ENCODE results near the gene SYK.
A peak's percentile ranks its signal among the peaks of the same experiment; 100 is the strongest.

The SYK gene

DNA sequence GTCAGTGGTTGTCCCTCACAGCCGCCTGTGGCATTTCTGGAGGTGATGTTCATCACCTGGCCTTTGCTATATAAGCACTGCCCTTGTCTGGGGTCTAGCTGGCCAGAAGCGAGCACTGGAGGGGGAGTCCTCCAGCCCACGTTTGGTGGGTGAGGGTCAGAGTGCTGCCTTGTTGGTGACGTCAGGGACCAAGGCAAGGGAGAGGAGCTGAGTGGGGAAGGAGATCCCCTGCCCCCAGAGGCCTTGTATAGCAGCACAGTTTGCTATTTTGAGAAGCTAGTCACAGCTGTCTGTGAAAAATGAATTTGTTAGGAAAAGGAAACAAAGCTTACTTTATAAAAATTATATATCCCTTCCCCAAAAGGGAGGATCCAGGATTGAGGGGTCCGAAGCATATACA is 49.8 kb downstream of the SYK start:
- no peak for DNase-seq (ENCODE audit: low spot score)

DNA sequence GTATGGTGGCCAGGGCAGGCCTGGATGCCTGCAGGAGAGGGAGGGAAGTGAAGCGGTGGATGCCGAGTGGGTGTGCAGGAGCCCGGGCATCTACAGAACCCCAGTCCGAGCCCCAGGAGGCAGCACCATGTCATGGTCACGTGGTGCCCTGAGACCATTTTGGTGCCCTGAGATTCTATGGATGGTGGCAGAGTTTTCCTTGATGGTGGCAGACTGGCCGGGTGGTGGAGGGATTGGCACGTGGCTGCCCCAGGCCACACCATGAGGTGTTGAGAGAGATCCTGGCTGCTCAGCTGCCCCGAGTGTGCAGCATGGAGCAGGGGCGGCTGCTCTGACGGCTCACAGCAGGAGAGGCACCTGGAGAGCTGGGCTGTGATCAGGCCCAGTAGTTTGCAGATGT is 52.3 kb downstream of the SYK start:
- DNase-seq (ENCODE audit: low spot score) = no peak

DNA sequence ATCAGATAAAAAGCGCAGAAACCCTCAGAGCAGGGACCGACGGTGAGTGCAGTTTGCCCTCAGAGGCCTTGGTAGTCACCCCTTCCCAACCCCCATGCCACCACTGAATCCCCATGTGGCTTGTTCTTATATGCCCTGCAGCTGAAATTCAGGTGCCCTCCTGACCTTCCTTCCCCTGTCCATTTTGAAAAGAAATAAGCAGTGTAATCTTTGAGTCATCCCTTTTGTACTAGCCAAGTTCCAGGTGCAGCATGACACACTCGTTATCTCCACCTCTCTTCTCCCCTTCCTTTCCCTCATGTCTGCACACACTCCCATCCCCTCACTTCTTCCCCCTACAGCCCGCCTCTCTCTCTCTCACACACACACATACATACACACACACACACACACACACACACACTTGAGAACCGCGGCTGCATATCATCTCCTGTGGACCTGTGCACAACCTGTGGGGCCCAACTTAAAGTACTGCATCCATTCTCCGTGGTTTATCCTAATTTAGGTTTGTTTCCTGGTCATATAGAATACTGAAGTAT is 53.1 kb downstream of the SYK start:
- no peak for DNase-seq (ENCODE audit: low spot score)

DNA sequence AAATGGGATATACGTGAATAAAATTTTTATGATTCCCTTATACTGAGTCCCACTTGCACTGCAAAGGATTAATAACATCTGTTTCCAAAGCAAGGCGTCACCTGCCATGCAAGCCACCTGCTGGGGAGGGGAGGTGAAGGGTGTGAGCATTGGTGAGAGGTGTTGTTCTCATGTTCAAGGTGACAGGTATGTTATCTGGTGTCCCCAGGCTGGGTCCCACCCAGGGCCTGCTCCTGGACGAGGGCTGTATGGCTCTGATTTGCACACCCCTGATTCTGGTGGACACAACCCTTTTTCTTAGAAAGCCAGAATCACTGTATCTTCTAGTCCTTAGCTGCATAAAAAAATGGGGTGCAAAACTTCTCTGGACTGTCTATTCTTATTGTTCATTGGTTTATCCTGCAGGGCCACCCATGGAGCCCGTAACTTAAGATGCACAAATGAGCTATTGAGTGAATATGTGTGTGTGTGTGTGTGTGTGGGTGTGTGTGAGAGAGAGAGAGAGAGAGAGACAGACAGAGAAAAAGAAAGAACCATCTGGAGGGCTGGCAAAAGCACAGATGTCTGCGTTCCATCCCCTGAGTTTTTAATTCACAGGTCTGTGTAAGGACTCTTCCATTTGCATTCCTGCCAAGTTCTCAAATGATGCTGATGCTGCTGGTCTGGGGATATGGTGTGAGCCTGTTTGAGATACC is 53.7 kb downstream of the SYK start:
- no peak for DNase-seq (ENCODE audit: low spot score)

DNA sequence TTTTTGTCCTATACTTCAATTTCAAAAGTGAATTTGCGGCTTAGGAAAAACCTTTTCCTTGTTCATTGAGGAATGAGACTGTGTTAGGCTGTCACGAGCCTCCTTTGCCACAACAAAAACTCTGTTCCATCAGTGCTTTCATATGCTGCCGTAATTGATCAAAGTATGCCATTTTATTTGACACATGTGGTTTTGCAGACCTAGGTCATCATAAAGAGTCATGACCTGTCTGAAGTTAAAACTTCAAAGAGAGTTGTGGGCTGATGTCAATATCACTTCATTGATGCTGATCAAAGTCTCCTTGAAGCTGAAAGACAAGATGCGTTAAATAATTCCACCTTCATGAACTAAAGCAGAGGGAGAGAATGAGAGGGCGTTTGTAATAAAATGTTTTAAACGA is 55.5 kb downstream of the SYK start:
- DNase-seq (ENCODE audit: low spot score) = no peak

DNA sequence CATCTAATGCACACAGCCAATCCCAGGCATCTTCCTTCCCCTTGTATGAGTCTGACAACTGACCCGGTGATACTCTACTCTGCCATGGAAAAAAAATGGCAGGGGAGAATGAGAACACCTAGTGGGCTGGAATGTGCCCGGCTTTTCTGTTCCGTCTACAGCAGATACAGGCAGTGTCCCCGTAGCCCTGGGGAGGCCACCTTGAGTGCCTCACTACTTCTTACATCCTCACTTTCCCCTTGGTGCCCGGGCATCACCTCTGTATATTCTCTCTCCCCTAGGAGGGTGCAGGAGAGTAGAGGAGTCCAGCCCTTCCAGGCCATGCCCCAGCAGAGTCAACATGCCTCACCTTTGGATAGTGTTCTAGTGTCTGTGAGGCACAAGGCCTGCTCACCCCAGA is 56.2 kb downstream of the SYK start:
- DNase-seq (ENCODE audit: low spot score) = no peak

DNA sequence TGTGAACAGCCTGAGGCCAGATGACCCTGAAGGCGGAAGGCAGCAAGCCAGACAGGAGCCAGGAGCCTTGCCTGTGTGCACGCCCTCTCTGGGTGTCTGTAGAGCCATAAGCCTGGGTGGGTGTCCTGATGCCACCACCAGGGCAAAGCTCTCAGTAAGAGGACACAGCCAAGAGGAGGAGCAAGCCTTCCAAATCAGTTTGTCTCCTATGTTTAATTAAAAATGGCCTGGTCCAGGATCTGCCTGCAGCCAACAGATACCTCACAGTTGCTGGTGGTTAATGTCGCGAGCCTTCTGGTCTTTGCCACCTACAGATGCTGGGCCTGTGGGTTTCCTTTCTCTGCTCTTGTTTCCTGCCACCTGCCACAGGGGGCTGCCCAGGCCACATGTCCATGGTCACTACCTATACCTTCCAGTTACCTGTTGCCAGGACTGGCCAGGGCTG is 56.9 kb downstream of the SYK start:
- no peak for DNase-seq (ENCODE audit: low spot score)

DNA sequence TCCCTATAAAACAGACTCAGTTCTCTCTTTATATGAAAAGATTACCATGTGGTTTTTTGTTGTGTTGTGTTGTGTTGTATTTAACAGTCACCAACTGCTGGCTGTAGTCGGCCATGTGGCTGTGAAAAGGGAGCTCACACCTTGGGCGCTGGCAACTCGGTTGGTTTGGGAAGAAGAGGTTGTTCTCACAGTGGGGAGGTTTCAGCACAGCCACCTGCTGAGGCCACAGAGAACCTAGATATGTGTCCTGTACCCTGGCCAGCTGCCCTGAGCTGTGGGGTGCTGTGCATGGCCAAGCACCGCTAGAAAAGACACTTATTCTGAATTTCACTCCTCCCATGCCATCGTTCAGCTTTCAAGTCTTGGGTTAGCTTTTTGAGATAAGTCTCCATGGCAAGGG is 58.8 kb downstream of the SYK start:
- no peak for DNase-seq (ENCODE audit: low spot score)

DNA sequence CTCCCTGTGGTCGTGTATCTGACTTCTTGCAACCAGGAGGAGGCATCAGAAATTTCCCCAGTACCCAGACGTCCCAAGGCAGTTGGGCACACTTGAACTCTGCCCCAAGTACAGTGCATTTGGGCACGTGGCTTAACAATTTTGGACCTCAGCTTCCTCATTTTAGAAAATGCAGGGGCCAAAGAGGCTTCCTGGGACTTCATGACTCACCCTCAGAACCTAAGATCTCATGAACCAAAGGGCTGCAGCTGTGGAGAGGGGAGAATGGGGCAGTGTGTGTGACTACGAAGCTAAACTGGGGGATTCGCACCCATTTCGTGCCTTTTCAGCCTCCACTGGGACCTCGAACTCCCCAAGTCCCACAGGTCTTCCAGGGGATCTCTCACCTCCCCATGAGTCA is 59.2 kb downstream of the SYK start:
- no peak for DNase-seq (ENCODE audit: low spot score)

DNA sequence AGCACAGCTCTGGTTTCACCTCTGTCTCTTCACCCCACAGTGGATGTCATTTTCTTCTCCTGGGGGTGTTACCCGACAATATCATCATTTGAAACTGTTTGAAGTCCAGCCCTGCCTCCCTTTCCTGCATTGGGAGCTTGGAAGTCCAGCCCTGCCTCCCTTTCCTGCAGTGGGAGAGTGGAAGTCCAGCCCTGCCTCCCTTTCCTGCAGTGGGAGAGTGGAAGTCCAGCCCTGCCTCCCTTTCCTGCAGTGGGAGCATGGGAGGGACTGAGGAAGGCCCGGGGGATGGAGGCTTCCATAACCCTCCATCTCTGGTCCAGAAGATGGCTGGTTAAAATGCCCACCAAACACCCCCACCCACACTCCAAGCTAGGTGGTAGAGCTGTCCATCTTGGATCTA is 59.8 kb downstream of the SYK start:
- no peak for DNase-seq (ENCODE audit: low spot score)

DNA sequence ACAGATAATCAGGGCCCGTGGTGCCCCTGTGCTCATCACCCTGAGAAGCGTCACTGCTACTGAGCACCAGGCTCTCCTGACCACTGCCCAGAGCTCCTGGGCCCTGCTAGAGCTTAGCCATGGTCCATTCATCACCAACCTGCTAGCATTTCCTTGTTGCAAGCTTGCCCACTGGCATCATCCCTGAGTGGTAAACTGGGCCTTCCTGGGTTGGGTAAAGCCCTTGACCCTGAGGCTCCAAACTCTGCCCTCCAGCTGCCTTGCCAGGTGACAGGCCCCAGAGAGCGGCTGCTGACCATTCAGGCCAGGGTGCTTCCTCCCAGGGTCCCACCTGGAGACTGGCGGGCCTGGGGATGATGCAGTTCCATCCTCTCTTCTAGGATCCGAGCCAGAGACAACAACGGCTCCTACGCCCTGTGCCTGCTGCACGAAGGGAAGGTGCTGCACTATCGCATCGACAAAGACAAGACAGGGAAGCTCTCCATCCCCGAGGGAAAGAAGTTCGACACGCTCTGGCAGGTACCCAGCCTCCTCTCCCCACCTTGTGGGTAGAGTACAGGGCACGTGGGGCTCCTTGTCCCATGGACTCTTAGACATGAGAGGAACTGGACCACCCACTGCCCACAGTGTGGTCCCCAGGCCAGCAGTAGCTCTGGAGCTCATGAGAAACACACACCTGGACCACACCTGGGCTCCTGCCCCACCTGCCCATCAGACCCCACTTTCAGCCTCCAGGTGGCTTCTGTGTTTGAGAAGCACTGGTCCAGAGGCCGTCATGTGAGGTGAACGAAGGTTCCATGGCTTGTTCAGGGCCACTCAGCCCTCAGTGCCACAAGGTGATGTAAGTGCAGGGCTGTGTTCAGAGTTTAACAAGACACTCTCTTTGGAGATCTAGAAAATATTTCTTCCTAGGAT is 60.5 kb downstream of the SYK start:
- no peak for DNase-seq (ENCODE audit: low spot score)

DNA sequence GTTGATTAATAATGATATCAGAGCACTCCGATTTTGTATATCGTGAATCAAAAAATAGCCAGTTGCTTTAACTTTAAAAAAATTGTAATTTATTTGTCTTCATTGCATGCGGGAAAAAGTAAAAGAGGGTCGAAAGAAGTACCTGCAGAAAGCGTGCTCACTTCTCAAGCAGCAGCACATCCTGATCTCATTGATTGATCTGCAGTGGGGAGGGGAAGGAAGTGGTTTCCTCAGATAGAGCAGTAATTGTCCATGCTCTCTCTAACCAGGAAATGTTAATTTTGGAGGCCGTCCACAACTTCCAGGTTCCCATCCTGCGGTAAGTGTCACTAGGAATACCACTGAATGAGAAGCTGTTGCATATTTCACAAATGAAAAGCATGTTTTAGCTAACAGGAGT is 63.2 kb downstream of the SYK start:
- no peak for DNase-seq (ENCODE audit: low spot score)

DNA sequence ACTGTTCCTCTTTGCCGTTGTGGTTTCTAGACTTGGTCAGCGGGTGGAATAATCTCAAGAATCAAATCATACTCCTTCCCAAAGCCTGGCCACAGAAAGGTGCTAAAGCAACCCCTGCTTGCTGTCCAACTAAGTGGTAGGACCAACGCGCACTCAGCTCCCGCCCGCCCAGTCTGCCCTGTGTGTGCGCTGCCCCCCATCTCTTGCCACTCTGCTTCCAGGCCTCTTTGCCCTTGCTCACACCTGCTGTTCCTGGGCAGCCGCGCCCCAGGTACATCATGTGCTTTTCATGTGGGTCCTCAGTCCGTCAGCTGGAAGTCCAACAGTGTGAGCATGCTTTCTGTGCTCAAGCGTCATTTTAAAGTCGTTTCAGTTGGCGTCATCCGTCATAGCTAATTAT is 65.5 kb downstream of the SYK start:
- DNase-seq (ENCODE audit: low spot score) = no peak

DNA sequence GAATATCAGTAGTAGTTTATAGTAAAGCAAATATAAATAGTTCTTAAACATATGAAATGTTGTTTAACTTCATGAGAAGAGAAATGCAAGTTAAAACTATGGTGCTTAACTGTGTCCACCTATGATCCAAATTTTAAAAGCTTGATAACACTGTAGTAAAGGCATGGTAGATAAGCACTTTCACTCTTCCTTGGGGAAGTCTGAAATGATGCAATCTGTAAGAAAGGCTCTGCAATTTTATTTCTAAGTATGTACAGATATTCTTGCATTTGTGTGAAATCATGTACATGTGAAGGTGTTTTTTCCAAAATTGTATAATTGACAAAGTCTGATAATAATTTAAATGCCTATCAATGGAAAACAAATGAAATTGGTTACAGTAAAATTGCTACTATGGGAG is 66.9 kb downstream of the SYK start:
- no peak for DNase-seq (ENCODE audit: low spot score)

DNA sequence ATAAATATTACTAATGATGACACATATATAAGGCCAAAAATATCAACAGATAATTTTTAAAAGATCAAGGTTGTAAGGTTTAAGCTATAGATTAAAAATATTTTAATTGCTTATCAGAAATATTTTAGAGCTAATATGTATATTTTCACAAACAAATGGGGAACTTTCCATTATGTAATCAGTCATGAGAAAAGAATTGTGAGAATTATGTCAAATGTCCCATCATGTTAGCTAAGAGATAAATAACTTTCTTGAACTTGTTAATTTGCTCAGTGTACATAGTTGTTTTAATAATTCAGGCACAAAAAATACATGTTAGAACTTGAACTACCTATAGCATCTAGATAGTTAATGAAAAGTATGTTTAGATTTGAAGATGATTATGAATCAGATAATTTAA is 67.7 kb downstream of the SYK start:
- no peak for DNase-seq (ENCODE audit: low spot score)

DNA sequence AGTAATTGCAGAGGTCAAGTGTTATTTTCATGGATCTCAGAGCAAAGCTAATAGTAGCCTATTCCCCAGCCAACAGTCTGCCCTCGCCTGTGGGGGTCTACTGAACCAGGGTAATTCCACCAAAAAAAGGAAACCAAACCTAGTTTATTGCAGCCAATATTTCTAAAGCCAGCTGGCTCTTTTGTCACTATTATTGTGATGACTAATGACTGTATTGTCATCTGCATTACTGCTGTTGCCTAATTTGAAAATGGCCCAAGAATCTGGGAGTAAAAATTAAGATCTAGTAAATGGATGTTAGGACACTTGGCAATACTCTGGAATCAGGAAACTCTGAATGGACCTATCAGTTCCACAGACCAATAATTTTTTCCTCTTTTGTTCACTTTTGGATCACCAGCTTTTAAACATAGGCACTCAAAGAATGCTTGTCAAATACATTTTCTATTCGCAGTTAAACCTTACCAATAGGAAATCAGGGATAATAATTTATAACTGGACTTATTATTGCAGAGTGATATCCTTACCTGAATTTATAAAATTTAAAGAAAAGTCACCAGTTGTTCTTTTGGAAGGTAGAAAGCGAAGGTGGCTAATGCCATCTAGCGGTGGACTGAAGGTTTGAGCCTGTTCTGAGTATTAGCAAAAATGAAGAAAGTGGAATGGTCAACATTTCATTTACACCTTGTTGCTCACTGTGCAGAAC is 69.2 kb downstream of the SYK start:
- DNase-seq (ENCODE audit: low spot score) = peak; percentile 33

DNA sequence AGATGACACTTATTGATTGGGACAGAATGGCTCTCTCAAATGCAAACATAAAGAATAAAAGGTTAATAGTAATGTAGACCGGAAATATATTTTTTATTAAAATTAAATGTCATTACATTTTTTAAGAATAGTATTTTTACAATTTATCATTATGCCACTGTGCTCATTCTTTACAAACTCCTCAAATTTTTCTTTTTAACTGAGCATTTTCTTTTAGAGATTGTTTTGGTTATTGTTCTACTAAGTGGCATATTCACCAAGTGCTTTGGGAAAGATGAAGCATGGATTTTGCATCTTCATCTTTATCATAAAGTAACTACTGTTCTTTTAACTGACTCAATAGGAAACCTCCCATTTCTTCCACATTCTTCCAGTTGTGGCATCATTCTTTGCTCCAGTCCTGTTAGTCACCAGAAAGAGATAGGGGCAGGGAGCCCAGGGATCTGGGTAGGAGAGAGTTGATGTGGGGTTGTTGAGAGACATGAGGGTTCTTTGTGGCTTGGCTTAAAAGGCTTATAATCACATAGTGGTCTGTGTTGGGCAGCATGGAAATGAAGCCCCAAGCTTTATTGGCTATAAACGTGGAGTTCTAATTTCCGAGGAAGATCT is 69.8 kb downstream of the SYK start:
- DNase-seq (ENCODE audit: low spot score) = no peak

DNA sequence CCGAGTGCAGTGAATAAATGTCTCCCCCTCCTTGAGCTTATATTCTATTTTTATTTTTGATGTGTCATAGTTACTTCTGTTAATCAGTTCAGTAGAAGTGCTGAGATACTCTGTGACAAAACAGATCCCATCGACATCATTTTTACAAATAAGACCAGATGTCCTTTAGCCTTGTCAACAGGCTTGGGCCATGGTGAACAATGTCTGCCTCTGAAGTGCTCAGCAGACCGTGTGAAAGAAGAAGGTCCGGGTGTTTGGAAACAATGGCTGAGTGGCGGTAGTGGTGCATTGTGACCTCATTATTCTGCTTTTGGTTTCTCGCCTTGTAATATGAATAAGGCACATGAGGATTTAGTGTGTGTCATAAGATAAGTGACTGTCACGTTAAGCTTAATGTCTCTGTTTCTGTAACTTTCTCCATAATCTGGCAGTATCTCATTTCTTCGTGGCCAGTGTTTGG is 71.2 kb downstream of the SYK start:
- DNase-seq (ENCODE audit: low spot score) = no peak

DNA sequence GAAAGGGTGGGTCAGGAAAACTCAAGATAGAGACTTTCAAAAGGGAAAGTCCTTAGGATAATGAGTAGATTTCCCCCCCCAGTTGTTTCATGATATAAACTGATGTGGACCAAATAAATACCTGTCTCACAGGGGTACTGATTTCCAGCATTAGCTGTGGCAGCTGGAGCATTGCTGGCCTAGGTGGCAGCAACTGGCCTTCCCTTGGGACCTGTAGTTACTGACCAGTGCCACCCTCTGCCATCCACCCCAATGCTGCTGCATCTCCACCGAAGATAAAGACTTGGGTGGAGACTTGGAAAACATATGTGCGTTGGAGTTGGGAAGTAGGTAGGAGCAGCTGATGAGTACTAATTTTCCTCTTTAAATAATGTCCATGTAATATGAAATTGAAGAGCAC is 71.8 kb downstream of the SYK start:
- DNase-seq (ENCODE audit: low spot score) = no peak

DNA sequence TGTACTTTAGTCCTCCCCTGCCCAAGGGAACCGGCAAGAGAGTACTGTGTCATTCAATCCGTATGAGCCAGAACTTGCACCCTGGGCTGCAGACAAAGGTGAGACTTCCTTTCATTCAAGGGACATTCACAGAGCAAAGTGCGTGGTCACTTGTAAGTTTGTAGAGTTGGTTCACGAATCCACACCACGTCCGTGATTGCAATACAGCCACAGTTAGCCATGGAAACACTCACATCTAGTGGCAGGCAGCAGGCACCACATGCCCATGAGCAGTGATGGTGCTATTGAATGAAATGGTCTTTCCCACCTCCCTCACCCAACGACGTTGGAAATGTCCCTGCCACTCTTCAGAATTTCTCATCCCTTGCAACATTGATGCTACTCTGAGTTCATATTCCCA is 72.6 kb downstream of the SYK start:
- DNase-seq (ENCODE audit: low spot score) = no peak

DNA sequence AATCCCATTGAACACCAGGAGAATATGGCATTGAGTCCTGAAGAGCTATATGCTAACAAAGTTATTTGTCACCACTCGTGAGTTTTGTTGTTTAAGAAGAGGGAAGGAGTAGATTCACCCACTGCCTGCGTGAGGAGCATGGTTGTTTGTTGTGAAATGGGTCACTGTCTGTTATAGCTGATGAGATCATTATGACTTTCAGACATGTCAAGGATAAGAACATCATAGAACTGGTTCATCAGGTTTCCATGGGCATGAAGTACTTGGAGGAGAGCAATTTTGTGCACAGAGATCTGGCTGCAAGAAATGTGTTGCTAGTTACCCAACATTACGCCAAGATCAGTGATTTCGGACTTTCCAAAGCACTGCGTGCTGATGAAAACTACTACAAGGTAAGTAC is 76.9 kb downstream of the SYK start:
- DNase-seq (ENCODE audit: low spot score) = no peak

DNA sequence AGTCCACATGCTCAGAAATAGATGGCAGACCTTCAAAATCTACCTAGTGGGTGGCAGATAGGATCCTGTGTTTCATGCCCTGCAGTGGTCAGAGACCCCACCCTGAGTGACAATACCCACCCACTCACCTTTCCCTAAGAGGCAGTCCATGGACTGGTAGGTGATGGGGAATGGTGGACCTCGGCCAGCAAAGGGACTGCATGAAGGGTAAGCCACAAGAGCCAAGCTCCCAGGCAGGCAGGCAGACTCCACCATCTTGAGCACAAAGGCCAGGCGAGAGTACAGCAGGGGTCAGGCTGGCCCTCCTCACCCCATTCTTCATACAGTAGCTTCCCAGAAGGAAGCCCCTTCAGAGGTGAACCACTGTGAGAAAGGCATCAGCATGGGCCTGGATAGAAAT is 78.4 kb downstream of the SYK start:
- no peak for DNase-seq (ENCODE audit: low spot score)

Data from CD4-positive, alpha-beta T cell treated with Interleukin-6 at 100 ng/mL for 8 hours (primary cell).